HCT116 (cell line): Measurements from ENCODE around the gene CA14. TPM values are rescaled to one million over a fixed set of nuclear protein-coding genes. Genes with fewer than 3 reads are reported as not detected.

Experiments
- ATAC-seq: fragments of 200-7000 bp; cut with Tn5 transposase; 2 replicates; pipeline ENCODE4 v1.9.1; 2020; ENCODE audit warnings: mild to moderate bottlenecking, moderate library complexity
- BruUV-seq: library from RNA; stranded (reverse); fragments of 400-500 nt; replicated peaks from 2 replicates; lab custom pipeline; 2021; lab: Mats Ljungman, UMichigan
- CTCF ChIA-PET: fragments of 300-600 bp; sonication (Branson Sonifier 250); formaldehyde crosslinking; loops from one replicate; lab custom pipeline; 2021; ENCODE audit warnings: antibody characterized with exemption; lab: Charles Lee
- POLR2A ChIA-PET: fragments of 300-600, 350-600 bp; sonication (Branson Sonifier 250); formaldehyde crosslinking; loops from one replicate; lab custom pipeline; 2021; ENCODE audit warnings: antibody characterized with exemption; lab: Charles Lee
- RAD21 ChIA-PET, 2 experiments: fragments of 300-600 bp; sonication (Branson Sonifier 250); formaldehyde crosslinking; loops; one replicate each; lab custom pipeline; 2023; ENCODE audit warnings: low total read pairs in 2 of 2; ENCODE audit not compliant: uncharacterized antibody in 2 of 2, unreplicated experiment in 2 of 2, low non-redundant PET in 1 of 2; lab: Charles Lee
- DNase-seq: peaks from one replicate; pipeline ENCODE4 v3.0.0-alpha.2; 2010; ENCODE audit warnings: low read depth, low spot score
- H2AFZ ChIP-seq: fragments of 200-600 bp; shearing (Covaris generic), sonication (generic); 2 replicates; pipeline ENCODE4 v1.6.1; 2017; ENCODE audit warnings: low read depth, mixed run types, mixed read lengths, antibody characterized with exemption, low read length; ENCODE audit not compliant: poor library complexity, severe bottlenecking
- H3K27ac ChIP-seq: 2 replicates; pipeline ENCODE4 v1.5.1; 2012; ENCODE audit warnings: low read depth, low read length
- H3K27me3 ChIP-seq: fragments of 200-600 bp; sonication (generic); 2 replicates; pipeline ENCODE4 v1.6.1; 2016; ENCODE audit warnings: mixed run types, low read length, mixed read lengths; ENCODE audit not compliant: insufficient read depth
- H3K36me3 ChIP-seq, 2 experiments: fragments of 200-500 bp in 1 of 2; fragments of 200-600 bp in 1 of 2; sonication (Bioruptor generic) in 1 of 2; sonication (generic) in 1 of 2; 2 replicates each; pipeline versions ENCODE4 v1.5.1 to v1.6.1; 2014 to 2016; ENCODE audit warnings: low read length in 2 of 2, inconsistent platforms in 1 of 2, mixed read lengths in 1 of 2, mixed run types in 1 of 2; ENCODE audit not compliant: insufficient read depth in 2 of 2, control insufficient read depth in 1 of 2
- H3K4me1 ChIP-seq, 2 experiments: fragments of 200-600 bp in 1 of 2; sonication (generic) in 1 of 2; 2 replicates each; pipeline versions ENCODE4 v1.5.1 to v1.6.1; 2012 to 2017; ENCODE audit warnings: low read length in 2 of 2, inconsistent platforms in 1 of 2, mild to moderate bottlenecking in 1 of 2, mixed read lengths in 1 of 2, mixed run types in 1 of 2, moderate library complexity in 1 of 2; ENCODE audit not compliant: insufficient read depth in 2 of 2, control insufficient read depth in 1 of 2
- H3K4me2 ChIP-seq: fragments of 200-600 bp; sonication (generic); 2 replicates; pipeline ENCODE4 v1.6.1; 2017; ENCODE audit warnings: mixed run types, low read length, mixed read lengths
- H3K4me3 ChIP-seq, 2 experiments: fragments of 200-600 bp in 1 of 2; sonication (generic) in 1 of 2; replicated peaks in 1 of 2; 2 replicates each; pipeline ENCODE4 v1.5.1; 2011 to 2016; ENCODE audit warnings: low read length in 2 of 2, control low read depth in 1 of 2, low read depth in 1 of 2, mild to moderate bottlenecking in 1 of 2, mixed read lengths in 1 of 2, mixed run types in 1 of 2
- H3K79me2 ChIP-seq: fragments of 200-600 bp; sonication (generic); 2 replicates; pipeline ENCODE4 v1.6.1; 2017; ENCODE audit warnings: mild to moderate bottlenecking, mixed run types, low read length, moderate library complexity, mixed read lengths; ENCODE audit not compliant: insufficient read depth
- H3K9ac ChIP-seq: fragments of 200-600 bp; sonication (generic); 2 replicates; pipeline ENCODE4 v1.6.1; 2016; ENCODE audit warnings: low read length, mixed read lengths
- H3K9me2 ChIP-seq: fragments of 200-600 bp; sonication (generic), shearing (Covaris generic); 2 replicates; pipeline ENCODE4 v1.6.1; 2017; ENCODE audit warnings: mixed run types, mild to moderate bottlenecking, moderate library complexity; ENCODE audit not compliant: insufficient read depth
- H3K9me3 ChIP-seq, 2 experiments: fragments of 200-500 bp in 1 of 2; fragments of 200-600 bp in 1 of 2; sonication (Bioruptor generic) in 1 of 2; sonication (generic) in 1 of 2; 2 replicates each; pipeline ENCODE4 v1.6.1; 2014 to 2017; ENCODE audit warnings: low read length in 2 of 2, mixed read lengths in 2 of 2, inconsistent platforms in 1 of 2, low read depth in 1 of 2, mild to moderate bottlenecking in 1 of 2, mixed run types in 1 of 2, moderate library complexity in 1 of 2; ENCODE audit not compliant: control insufficient read depth in 1 of 2, insufficient read depth in 1 of 2
- H4K20me1 ChIP-seq: fragments of 200-600 bp; sonication (generic), shearing (Covaris generic); 2 replicates; pipeline ENCODE4 v1.6.1; 2017; ENCODE audit warnings: mixed run types, mild to moderate bottlenecking, moderate library complexity; ENCODE audit not compliant: insufficient read depth
- ATF3 ChIP-seq: IDR thresholded peaks from 2 replicates; pipeline ENCODE4 v1.6.1; 2012
- CBX3 ChIP-seq: IDR thresholded peaks from 2 replicates; pipeline ENCODE4 v1.6.1; 2012; ENCODE audit warnings: low read depth
- ELF1 ChIP-seq: IDR thresholded peaks from 2 replicates; pipeline ENCODE4 v1.6.1; 2012; ENCODE audit warnings: low read depth, borderline replicate concordance
- EZH2 ChIP-seq: fragments of 200-600 bp; sonication (generic); IDR thresholded peaks from 2 replicates; pipeline ENCODE4 v1.6.1; 2017; ENCODE audit warnings: antibody characterized with exemption, mixed run types
- POLR2A ChIP-seq: IDR thresholded peaks from 2 replicates; pipeline ENCODE4 v1.7.0; 2011; ENCODE audit warnings: borderline replicate concordance; ENCODE audit not compliant: insufficient read depth, insufficient read length; ENCODE audit errors: extremely low read depth
- RAD21 ChIP-seq: IDR thresholded peaks from 2 replicates; pipeline ENCODE4 v1.6.1; 2012; ENCODE audit warnings: low read depth, mild to moderate bottlenecking
- SP1 ChIP-seq: IDR thresholded peaks from 2 replicates; pipeline ENCODE4 v1.6.1; 2012; ENCODE audit warnings: low read depth
- TCF7L2 ChIP-seq: IDR thresholded peaks from 2 replicates; pipeline ENCODE4 v1.7.0; 2011; ENCODE audit warnings: borderline replicate concordance, inconsistent platforms; ENCODE audit not compliant: insufficient read depth, insufficient read length; ENCODE audit errors: extremely low read depth
- ZBTB33 ChIP-seq: IDR thresholded peaks from 2 replicates; pipeline ENCODE4 v1.6.1; 2011; ENCODE audit warnings: mild to moderate bottlenecking, low read length, moderate library complexity; ENCODE audit not compliant: insufficient replicate concordance; ENCODE audit errors: extremely low read depth
- ZFX ChIP-seq: fragments of 450-650 bp; IDR thresholded peaks from 2 replicates; pipeline ENCODE4 v1.6.1; 2017
- ZNF274 ChIP-seq: fragments of 200-500 bp; sonication (Bioruptor generic); IDR thresholded peaks from 2 replicates; pipeline ENCODE4 v1.6.1; 2014; ENCODE audit warnings: mild to moderate bottlenecking, low read depth, low read length, inconsistent platforms
- intact Hi-C: fragments of 100-400 bp; cut with micrococcal nuclease; formaldehyde crosslinking; loops from 2 replicates; pipeline ENCODE4 v1.10.0; 2022
- total RNA-seq: library from RNA; stranded (reverse); gene quantifications from one replicate; pipeline ENCODE4 v1.2.1, GENCODE V29; 2021; ENCODE audit not compliant: unreplicated experiment

CA14 gene
- total RNA-seq, 1 experiment from 2014 or later: 0.39 TPM

- CTCF ChIA-PET: no interaction called here
- ATAC-seq (no peak), DNase-seq (no peak)
- Histone ChIP-seq H3K36me3 (peaks cover 5 to 10% of the 10 kb centered on the region in 2 experiments; a peak in 3 of 4 replicates), H3K4me1 (no peaks in the 10 kb centered on the region), H3K27me3 (no peaks in the 10 kb centered on the region), H2AFZ (no peak overlapping the region), H3K9me3 (no peaks in the 10 kb centered on the region), H4K20me1 (no peaks in the 10 kb centered on the region), H3K9me2 (no peaks in the 10 kb centered on the region), H3K9ac (no peak overlapping the region), H3K4me3 (no peak overlapping the region), H3K4me2 (no peak overlapping the region), H3K27ac (no peak overlapping the region), H3K79me2 (no peaks in the 10 kb centered on the region)
- POLR2A ChIA-PET: no interaction called here
- no TSS peak for BruUV-seq
- RAD21 ChIA-PET: no interaction called here
- TF ChIP-seq RAD21: no peak
- no peak for TF ChIP-seq POLR2A
- no peak for TF ChIP-seq EZH2
- no peak for TF ChIP-seq ZFX
- no peak for TF ChIP-seq TCF7L2
- no peak for TF ChIP-seq ZBTB33
- no peak for TF ChIP-seq ATF3
- TF ChIP-seq CBX3: no peak
- no peak for TF ChIP-seq ELF1
- no peak for TF ChIP-seq SP1
- TF ChIP-seq ZNF274: no peak
- intact Hi-C loops: no loop called here
Measured at GRCh38 chr1:150311762-150312161, 54.2 kb downstream of the CA14 start.

Other genes with a start within 250 kb of the CA14 start
- gene OTUD7B, start 247.0 kb upstream of the CA14 start, total RNA-seq: 23.7 TPM
- 28.1 TPM for gene VPS45, start 190.0 kb upstream of the CA14 start, total RNA-seq
- gene PLEKHO1, start 107.9 kb upstream of the CA14 start, total RNA-seq: 6.9 TPM
- gene ANP32E, start 21.7 kb upstream of the CA14 start, total RNA-seq: 95.1 TPM
- 109 TPM for gene APH1A, start 11.2 kb downstream of the CA14 start, total RNA-seq
- 1.5 TPM for gene C1orf54, start 15.0 kb downstream of the CA14 start, total RNA-seq
- gene CIART, start 24.8 kb downstream of the CA14 start, total RNA-seq: 0.22 TPM
- gene MRPS21, start 36.1 kb downstream of the CA14 start, total RNA-seq: 96.9 TPM
- 59.9 TPM for gene PRPF3, start 63.8 kb downstream of the CA14 start, total RNA-seq
- gene RPRD2, start 106.4 kb downstream of the CA14 start, total RNA-seq: 26.7 TPM
- gene TARS2, start 229.6 kb downstream of the CA14 start, total RNA-seq: 23.2 TPM